T-helper 22 cell (primary cell): ENCODE measurements around the gene ARHGAP8.

Source experiments
- DNase-seq: peaks from one replicate; pipeline ENCODE4 v3.0.0-alpha.2; 2020; ENCODE audit warnings: low read depth

ARHGAP8 gene

GRCh38 chr22:44802956-44803355 is 50.6 kb downstream of the ARHGAP8 start:
- DNase-seq = no peak

GRCh38 chr22:44804327-44804726 is 52.0 kb downstream of the ARHGAP8 start:
- DNase-seq = no peak

- no peak for DNase-seq
Observed at GRCh38 chr22:44805711-44806110, 53.3 kb downstream of the ARHGAP8 start.

- DNase-seq = no peak
Observed at GRCh38 chr22:44807232-44807631, 54.9 kb downstream of the ARHGAP8 start.

GRCh38 chr22:44807915-44808690 is 55.7 kb downstream of the ARHGAP8 start:
- no peak for DNase-seq

GRCh38 chr22:44809456-44809855 is 57.1 kb downstream of the ARHGAP8 start:
- DNase-seq = no peak

- DNase-seq = no peak
Observed at GRCh38 chr22:44811141-44811540, 58.8 kb downstream of the ARHGAP8 start.

- DNase-seq = no peak
Observed at GRCh38 chr22:44813416-44813815, 61.0 kb downstream of the ARHGAP8 start.

- DNase-seq = no peak
Observed at GRCh38 chr22:44814266-44815098, 62.1 kb downstream of the ARHGAP8 start.

- no peak for DNase-seq
Observed at GRCh38 chr22:44815099-44816070, 63.0 kb downstream of the ARHGAP8 start.

- DNase-seq = no peak
Observed at GRCh38 chr22:44816141-44816540, 63.8 kb downstream of the ARHGAP8 start.

- no peak for DNase-seq
Observed at GRCh38 chr22:44818727-44819126, 66.4 kb downstream of the ARHGAP8 start.

- no peak for DNase-seq
Observed at GRCh38 chr22:44819966-44820631, 67.7 kb downstream of the ARHGAP8 start.

GRCh38 chr22:44821741-44822475 is 69.5 kb downstream of the ARHGAP8 start:
- DNase-seq = no peak

- no peak for DNase-seq
Observed at GRCh38 chr22:44822534-44822933, 70.2 kb downstream of the ARHGAP8 start.

- no peak for DNase-seq
Observed at GRCh38 chr22:44823396-44823795, 71.0 kb downstream of the ARHGAP8 start.

GRCh38 chr22:44823806-44824205 is 71.4 kb downstream of the ARHGAP8 start:
- no peak for DNase-seq

GRCh38 chr22:44824271-44824670 is 71.9 kb downstream of the ARHGAP8 start:
- DNase-seq = no peak

- DNase-seq = no peak
Observed at GRCh38 chr22:44825310-44826150, 73.2 kb downstream of the ARHGAP8 start.

- no peak for DNase-seq
Observed at GRCh38 chr22:44827666-44828190, 75.4 kb downstream of the ARHGAP8 start.
